Measurements from ENCODE around the gene ECE1. TPM values are rescaled to one million over a fixed set of nuclear protein-coding genes. Genes with fewer than 3 reads are reported as not detected.

ECE1 gene
- total RNA-seq, 4 donors from 2014 or later = 74.5 to 146 (median 97.2) TPM

DNA sequence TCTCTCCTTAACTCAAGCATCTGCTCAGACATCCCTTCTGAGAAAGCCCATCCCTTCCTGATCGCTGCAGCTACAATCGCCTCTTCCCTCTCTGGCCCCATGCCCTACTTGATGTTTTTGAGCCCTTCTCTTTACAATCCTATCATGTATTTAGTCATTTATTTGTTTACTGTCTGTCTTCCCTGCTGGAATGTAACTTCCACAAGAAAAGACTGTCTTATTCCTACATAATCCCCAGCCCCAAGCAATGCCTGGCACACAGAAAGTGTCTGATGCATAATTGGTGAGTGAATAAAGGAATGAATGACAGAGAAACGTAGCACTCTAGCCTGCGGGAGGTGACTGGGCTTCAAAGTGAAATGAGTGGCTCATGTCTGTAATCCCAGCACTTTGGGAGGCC is 25.4 kb downstream of the ECE1 start:
- Histone ChIP-seq H3K9me3 (no peaks in the 10 kb centered on the region), H3K4me3 (replicated peaks in 1 of 3) (no peak overlapping the region), H3K4me1 (peaks cover 49 to 79% of the 10 kb centered on the region in 2 donors), H3K27me3 (no peaks in the 10 kb centered on the region), H3K27ac (peak overlapping the region in 1 of 3 donors; percentile 44), H3K36me3 (peaks cover 0 to 5% of the 10 kb centered on the region in 2 donors)
- TF ChIP-seq, protein P1, sequence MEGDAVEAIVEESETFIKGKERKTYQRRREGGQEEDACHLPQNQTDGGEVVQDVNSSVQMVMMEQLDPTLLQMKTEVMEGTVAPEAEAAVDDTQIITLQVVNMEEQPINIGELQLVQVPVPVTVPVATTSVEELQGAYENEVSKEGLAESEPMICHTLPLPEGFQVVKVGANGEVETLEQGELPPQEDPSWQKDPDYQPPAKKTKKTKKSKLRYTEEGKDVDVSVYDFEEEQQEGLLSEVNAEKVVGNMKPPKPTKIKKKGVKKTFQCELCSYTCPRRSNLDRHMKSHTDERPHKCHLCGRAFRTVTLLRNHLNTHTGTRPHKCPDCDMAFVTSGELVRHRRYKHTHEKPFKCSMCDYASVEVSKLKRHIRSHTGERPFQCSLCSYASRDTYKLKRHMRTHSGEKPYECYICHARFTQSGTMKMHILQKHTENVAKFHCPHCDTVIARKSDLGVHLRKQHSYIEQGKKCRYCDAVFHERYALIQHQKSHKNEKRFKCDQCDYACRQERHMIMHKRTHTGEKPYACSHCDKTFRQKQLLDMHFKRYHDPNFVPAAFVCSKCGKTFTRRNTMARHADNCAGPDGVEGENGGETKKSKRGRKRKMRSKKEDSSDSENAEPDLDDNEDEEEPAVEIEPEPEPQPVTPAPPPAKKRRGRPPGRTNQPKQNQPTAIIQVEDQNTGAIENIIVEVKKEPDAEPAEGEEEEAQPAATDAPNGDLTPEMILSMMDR (IDR thresholded peaks at IDR 0.05) = no peak
- DNase-seq = no peak
- WGBS, 2 donors = 78 to 83% methylated on average over 4 of the region's 4 CpGs
- intact Hi-C loops (cut with DNase I) = no loop called here

- no peaks in the 10 kb centered on the region for H3K27me3 ChIP-seq
- peak overlapping the region; percentile 83 to 93 (median 91) for H3K27ac ChIP-seq
- no peak for DNase-seq
- 89% methylated on average over 11 of the region's 11 CpGs for WGBS, 2 donors
- H3K36me3 ChIP-seq = peaks cover under 1 to 17% of the 10 kb centered on the region in 2 donors
- no peak overlapping the region for H3K4me3 ChIP-seq (replicated peaks in 1 of 3)
- intact Hi-C loops (cut with DNase I) = no loop called here
- H3K4me1 ChIP-seq = peaks cover 37 to 68% of the 10 kb centered on the region in 2 donors
- TF ChIP-seq POLR2A (IDR thresholded peaks at IDR 0.05) = no peak
- TF ChIP-seq, protein P1 (IDR thresholded peaks at IDR 0.05) = no peak
- H3K9me3 ChIP-seq = no peaks in the 10 kb centered on the region
Observed at GRCh38 chr1:21263653-21264225, 26.5 kb downstream of the ECE1 start.

DNA sequence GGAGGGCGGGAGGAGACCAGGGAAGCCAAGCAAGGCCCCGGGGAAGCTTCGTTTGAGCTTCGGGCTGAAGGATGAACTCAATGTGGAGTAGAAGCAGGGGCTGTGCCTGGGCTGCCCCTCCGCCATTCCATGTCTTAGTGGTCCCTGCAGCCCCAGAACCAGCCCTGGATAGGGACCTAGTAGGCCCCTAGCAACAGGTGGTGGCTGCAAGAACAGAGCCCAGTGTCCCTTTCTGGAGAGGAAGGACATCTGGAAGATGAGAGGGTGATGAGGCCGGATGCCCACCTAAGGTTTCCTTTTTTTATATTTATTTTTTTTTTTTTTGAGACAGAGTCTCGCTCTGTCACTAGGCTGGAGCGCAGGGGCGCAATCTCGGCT is 27.2 kb downstream of the ECE1 start:
- peak overlapping the region; percentile 83 to 93 (median 91) for H3K27ac ChIP-seq
- peaks cover 30 to 61% of the 10 kb centered on the region in 2 donors for H3K4me1 ChIP-seq
- intact Hi-C loops (cut with DNase I) = no loop called here
- peaks cover 4 to 24% of the 10 kb centered on the region in 2 donors for H3K36me3 ChIP-seq
- H3K27me3 ChIP-seq = no peaks in the 10 kb centered on the region
- H3K4me3 ChIP-seq (replicated peaks in 1 of 3) = no peak overlapping the region
- WGBS, 2 donors = 74 to 82% methylated on average over 10 of the region's 10 CpGs
- no peak for TF ChIP-seq POLR2A (IDR thresholded peaks at IDR 0.05)
- TF ChIP-seq, protein P1 (IDR thresholded peaks at IDR 0.05) = no peak
- no peak for DNase-seq
- H3K9me3 ChIP-seq = no peaks in the 10 kb centered on the region

DNA sequence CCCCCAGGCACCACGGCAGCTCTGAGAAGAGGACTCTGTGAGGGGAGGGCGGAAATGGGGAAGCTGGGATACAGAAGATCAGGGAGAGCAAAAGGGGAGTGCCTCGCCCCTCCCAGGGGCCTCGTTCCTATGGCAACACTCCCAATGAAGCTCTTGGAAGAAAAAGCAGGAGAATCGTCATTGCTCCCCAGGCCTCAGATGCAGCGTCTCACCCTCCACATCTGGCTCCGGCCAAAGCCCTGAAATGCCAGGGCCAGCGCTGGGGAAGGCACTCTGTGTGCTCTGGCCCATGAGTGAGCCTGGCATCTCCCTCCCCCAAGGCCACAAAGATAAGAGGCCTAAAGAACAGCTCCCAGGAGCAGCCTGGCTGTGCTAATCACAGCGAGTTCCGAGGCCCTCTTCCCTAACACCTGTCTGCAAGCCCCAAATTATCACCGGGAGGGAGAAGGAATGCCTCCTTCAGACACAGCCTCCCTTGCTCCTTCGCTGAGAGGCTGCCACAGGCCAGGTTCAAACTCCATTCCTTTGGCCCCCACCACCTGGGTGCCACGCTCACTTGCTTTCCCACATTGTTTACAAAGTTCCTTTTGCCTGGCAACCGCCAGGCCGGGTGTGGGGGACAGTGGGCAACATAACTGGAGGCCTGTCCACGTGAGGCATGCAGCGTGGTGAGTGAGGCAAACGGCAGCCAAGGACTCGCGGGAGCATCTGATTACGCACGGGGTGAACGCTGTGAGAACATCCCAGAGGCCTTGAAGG is 27.8 kb downstream of the ECE1 start:
- Histone ChIP-seq H3K36me3 (peaks cover 6 to 30% of the 10 kb centered on the region in 2 donors), H3K4me1 (peaks cover 25 to 56% of the 10 kb centered on the region in 2 donors), H3K27me3 (no peaks in the 10 kb centered on the region), H3K4me3 (replicated peaks in 1 of 3) (no peak overlapping the region), H3K27ac (peak overlapping the region; percentile 83 to 93 (median 91)), H3K9me3 (no peaks in the 10 kb centered on the region)
- TF ChIP-seq, protein P1 (IDR thresholded peaks at IDR 0.05) = no peak
- no peak for TF ChIP-seq POLR2A (IDR thresholded peaks at IDR 0.05)
- intact Hi-C loops (cut with DNase I) = no loop called here
- peak; percentile 86 to 90 for DNase-seq
- WGBS, 2 donors = 23 to 25% methylated on average over 17 to 21 of the region's 23 CpGs
